HG03103 (cell line): ENCODE results near the gene CBX2.

Source experiments
- ATAC-seq: cut with Tn5 transposase; IDR thresholded peaks from one replicate; pipeline ENCODE4 v1.9.1; 2021; ENCODE audit warnings: low read depth; ENCODE audit not compliant: unreplicated experiment

Gene CBX2

GRCh38 chr17:79836972-79837887, 59.3 kb downstream of the CBX2 start:
- ATAC-seq, result no peak
